HepG2 (cell line): Measurements from ENCODE around the gene UBAC1. TPM values are rescaled to one million over a fixed set of nuclear protein-coding genes. Genes with fewer than 3 reads are reported as not detected.

Experiments used
- ATAC-seq: fragments of 200-7000 bp; cut with Tn5 transposase; 3 replicates; pipeline ENCODE4 v1.9.1; 2020; ENCODE audit warnings: mild to moderate bottlenecking, moderate library complexity
- BruUV-seq: library from RNA; stranded (reverse); fragments of 400-500 nt; replicated peaks from 2 replicates; lab custom pipeline; 2021; lab: Mats Ljungman, UMichigan
- CTCF ChIA-PET: fragments of 300-600 bp; formaldehyde crosslinking; extraction: SDS; loops from one replicate; lab custom pipeline; 2021; ENCODE audit warnings: low total read pairs, inconsistent platforms, low intra/inter-chr PET ratio; lab: Yijun Ruan, JAX
- POLR2A ChIA-PET: fragments of 350-600 bp; sonication (Branson Sonifier 250); formaldehyde crosslinking; loops from one replicate; lab custom pipeline; 2020; ENCODE audit warnings: antibody characterized with exemption, inconsistent platforms; lab: Yijun Ruan, JAX
- DNase-seq: peaks from one replicate; pipeline ENCODE4 v3.0.0-alpha.2; 2015; ENCODE audit warnings: low spot score
- FAIRE-seq: peaks from 3 replicates; lab custom pipeline; 2011; peaks lifted over from hg19 to GRCh38; lab: Jason Lieb, UNC
- H2AFZ ChIP-seq: one replicate; pipeline ENCODE4 v1.6.1; 2011; ENCODE audit warnings: low read length, inconsistent platforms
- H3K27ac ChIP-seq: fragments of 300-600 bp; 3 replicates; pipeline ENCODE4 v1.8.0; 2011; ENCODE audit warnings: mixed run types, mild to moderate bottlenecking, mixed read lengths, low read length, inconsistent platforms; ENCODE audit not compliant: insufficient read depth; ENCODE audit errors: extremely low read length
- H3K27me3 ChIP-seq, 2 experiments: fragments of 200-600 bp in 1 of 2; 2 replicates in 1 of 2; 3 replicates in 1 of 2; pipeline versions ENCODE4 v1.6.0 to v1.8.0; 2011; ENCODE audit warnings: low read length in 2 of 2, mild to moderate bottlenecking in 2 of 2, moderate library complexity in 2 of 2, inconsistent platforms in 1 of 2; ENCODE audit not compliant: insufficient read depth in 2 of 2, control insufficient read depth in 1 of 2
- H3K36me3 ChIP-seq, 2 experiments: fragments of 200-600 bp in 1 of 2; replicated peaks in 1 of 2; 2 replicates in 1 of 2; 3 replicates in 1 of 2; pipeline versions ENCODE4 v1.5.1 to v1.8.0; 2011; ENCODE audit warnings: low read length in 2 of 2, inconsistent platforms in 1 of 2; ENCODE audit not compliant: insufficient read depth in 2 of 2, control insufficient read depth in 1 of 2
- H3K4me1 ChIP-seq: 2 replicates; pipeline ENCODE4 v1.5.1; 2012; ENCODE audit warnings: low read length, inconsistent platforms; ENCODE audit not compliant: insufficient read depth
- H3K4me2 ChIP-seq: 2 replicates; pipeline ENCODE4 v1.6.0; 2011; ENCODE audit warnings: low read depth, low read length, inconsistent platforms
- H3K4me3 ChIP-seq, 3 experiments: fragments of 200-600 bp in 1 of 3; sonication (generic), shearing (Covaris generic) in 1 of 3; replicated peaks in 1 of 3; 2 replicates each; pipeline ENCODE4 v1.5.1; 2011 to 2016; ENCODE audit warnings: low read length in 3 of 3, inconsistent platforms in 2 of 3, low read depth in 2 of 3, mild to moderate bottlenecking in 2 of 3, control low read depth in 1 of 3, mixed read lengths in 1 of 3; ENCODE audit not compliant: insufficient read depth in 1 of 3
- H3K79me2 ChIP-seq: one replicate; pipeline ENCODE4 v1.6.1; 2011; ENCODE audit warnings: low read length, inconsistent platforms; ENCODE audit not compliant: insufficient read depth
- H3K9ac ChIP-seq: 2 replicates; pipeline ENCODE4 v1.6.0; 2011; ENCODE audit warnings: mild to moderate bottlenecking, low read depth, low read length, inconsistent platforms; ENCODE audit not compliant: insufficient read depth
- H3K9me3 ChIP-seq: 2 replicates; pipeline ENCODE4 v1.5.1; 2012; ENCODE audit warnings: mild to moderate bottlenecking, low read length
- H4K20me1 ChIP-seq: 2 replicates; pipeline ENCODE4 v1.6.0; 2011; ENCODE audit warnings: inconsistent platforms, mild to moderate bottlenecking, low read length, moderate library complexity; ENCODE audit not compliant: insufficient read depth
- CENPBD1 ChIP-seq: sonication (generic); formaldehyde crosslinking; IDR thresholded peaks from 2 replicates; pipeline ENCODE4 v1.8.0; 2022; ENCODE audit warnings: missing genetic modification reagents, low read depth, mild to moderate bottlenecking, borderline replicate concordance
- DNMT1 ChIP-seq: sonication (generic); formaldehyde crosslinking; IDR thresholded peaks from 2 replicates; pipeline ENCODE4 v1.5.1; 2020; ENCODE audit warnings: mild to moderate bottlenecking, missing genetic modification reagents
- EZH2 ChIP-seq: conservative IDR thresholded peaks from 2 replicates; pipeline ENCODE4 v1.6.1; 2012; ENCODE audit warnings: mild to moderate bottlenecking, low read depth, low read length, moderate library complexity
- HHEX ChIP-seq: IDR thresholded peaks from 2 replicates; pipeline ENCODE4 v1.6.1; 2016; ENCODE audit warnings: control low read depth
- HNRNPK ChIP-seq: fragments of 200-400 bp; formaldehyde crosslinking; IDR thresholded peaks from 2 replicates; pipeline ENCODE4 v1.6.1; 2018; ENCODE audit warnings: low read length, low read depth, moderate library complexity, mild to moderate bottlenecking; ENCODE audit not compliant: poor library complexity, severe bottlenecking
- HOXD1 ChIP-seq: sonication (generic); formaldehyde crosslinking; IDR thresholded peaks from 2 replicates; pipeline ENCODE4 v1.5.0; 2020; ENCODE audit warnings: missing genetic modification reagents
- IRF9 ChIP-seq: sonication (generic); formaldehyde crosslinking; IDR thresholded peaks from 2 replicates; pipeline ENCODE4 v1.8.0; 2022; ENCODE audit warnings: missing genetic modification reagents, mild to moderate bottlenecking, borderline replicate concordance
- MEIS1 ChIP-seq: sonication (generic); formaldehyde crosslinking; IDR thresholded peaks from 2 replicates; pipeline ENCODE4 v1.9.0; 2021; ENCODE audit warnings: mild to moderate bottlenecking, missing genetic modification reagents, moderate library complexity, borderline replicate concordance
- NFIC ChIP-seq: IDR thresholded peaks from 2 replicates; pipeline ENCODE4 v1.6.1; 2012; ENCODE audit warnings: mild to moderate bottlenecking, low read length, inconsistent platforms
- PCBP1 ChIP-seq: fragments of 200-400 bp; formaldehyde crosslinking; IDR thresholded peaks from 2 replicates; pipeline ENCODE4 v1.6.1; 2017; ENCODE audit warnings: mild to moderate bottlenecking, low read depth, low read length, borderline replicate concordance
- RERE ChIP-seq: IDR thresholded peaks from 2 replicates; pipeline ENCODE4 v1.6.1; 2016; ENCODE audit warnings: low read depth, missing genetic modification reagents, missing compliant biosample characterization
- SAP130 ChIP-seq: IDR thresholded peaks from 2 replicates; pipeline ENCODE4 v1.6.1; 2016; ENCODE audit warnings: low read depth
- ZNF3 ChIP-seq: IDR thresholded peaks from 2 replicates; pipeline ENCODE4 v1.7.0; 2017; ENCODE audit warnings: inconsistent platforms
- ZNF30 ChIP-seq: sonication (generic); formaldehyde crosslinking; IDR thresholded peaks from 2 replicates; pipeline ENCODE4 v1.5.0; 2020; ENCODE audit warnings: mild to moderate bottlenecking, missing genetic modification reagents
- ZNF749 ChIP-seq: sonication (generic); formaldehyde crosslinking; IDR thresholded peaks from 2 replicates; pipeline ENCODE4 v1.8.0; 2022; ENCODE audit warnings: mild to moderate bottlenecking, missing genetic modification reagents, moderate library complexity, borderline replicate concordance
- ZSCAN29 ChIP-seq: sonication (generic); formaldehyde crosslinking; conservative IDR thresholded peaks from 2 replicates; pipeline ENCODE4 v1.4.0; 2020; ENCODE audit warnings: mild to moderate bottlenecking, missing genetic modification reagents
- WGBS: methylation state at CpG from one replicate; pipeline ENCODE4 v1.1.6; 2017; ENCODE audit warnings: low lambda C conversion rate; 5-methylcytosine and 5-hydroxymethylcytosine counted together
- in situ Hi-C: cut with HindIII; loops from 2 replicates; pipeline ENCODE4 v1.10.0; 2017; ENCODE audit warnings: low pct_unique_long_range_greater_than_20kb; ENCODE audit not compliant: extremely low pct_ligation_motif_present
- intact Hi-C: fragments of 100-400 bp; cut with micrococcal nuclease; formaldehyde crosslinking; loops from one replicate; pipeline ENCODE4 v1.10.0; 2022; ENCODE audit not compliant: unreplicated experiment
- polyA plus RNA-seq, 8 experiments: library from polyadenylated mRNA; depleted of rRNA in 3 of 8; stranded (reverse) in 7 of 8; unstranded in 1 of 8; fragments of >200 nt; fragmentation: Illumina TruSeq in 4 of 8; extraction: Trizol in 4 of 8; gene quantifications; 2 replicates each; pipeline versions ENCODE4 v1.2.1 to v1.2.3, GENCODE V29; 2011 to 2016; ENCODE audit warnings: low read depth in 4 of 8, missing spikeins in 1 of 8, mixed read lengths in 1 of 8; ENCODE audit not compliant: insufficient read depth in 1 of 8
- total RNA-seq, 5 experiments: library from RNA; depleted of rRNA; stranded (reverse); fragments of >200 nt; fragmentation: Illumina TruSeq; extraction: Trizol; gene quantifications; 2 replicates each; pipeline ENCODE4 v1.2.3, GENCODE V29; 2016; ENCODE audit warnings: low read depth in 1 of 5
- TF ChIP-seq, protein P1 (sequence below): sonication (generic); formaldehyde crosslinking; IDR thresholded peaks from 2 replicates; pipeline ENCODE4 v1.4.0; 2020; ENCODE audit warnings: mild to moderate bottlenecking, missing genetic modification reagents

UBAC1 gene
- total and polyA plus RNA-seq, 2 of the 13 experiments (the other 11 are each of a cell fraction or from before 2014, with no cell fraction given), result 32.2 to 34.1 TPM

DNA sequence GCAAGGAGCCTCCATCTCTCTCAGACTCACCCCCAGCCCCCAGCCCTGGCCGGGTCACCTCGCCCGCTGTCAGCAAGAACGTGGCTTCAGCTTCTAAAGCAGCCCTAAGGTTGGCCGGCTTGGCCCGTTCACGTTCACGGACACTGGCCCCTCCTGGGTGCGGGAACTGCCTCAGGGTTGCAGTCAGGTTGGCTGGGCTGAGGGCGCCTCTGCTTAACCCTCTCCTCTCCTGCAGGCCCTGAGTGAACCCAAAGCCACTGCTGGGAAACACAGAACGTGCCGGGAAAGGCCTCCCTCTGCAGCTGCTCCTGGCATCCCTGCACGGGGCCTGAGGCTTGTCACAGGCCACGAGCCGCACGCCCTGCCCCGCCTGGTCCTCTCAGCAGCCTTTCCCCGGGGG, 40.1 kb upstream of the UBAC1 start (continued):
- TF ChIP-seq HNRNPK (no peak), DNMT1 (CRISPR knock-in tag) (no peak), IRF9 (no peak), SAP130 (CRISPR knock-in tag) (peak; percentile 52), ZNF749 (CRISPR knock-in tag) (no peak)

DNA sequence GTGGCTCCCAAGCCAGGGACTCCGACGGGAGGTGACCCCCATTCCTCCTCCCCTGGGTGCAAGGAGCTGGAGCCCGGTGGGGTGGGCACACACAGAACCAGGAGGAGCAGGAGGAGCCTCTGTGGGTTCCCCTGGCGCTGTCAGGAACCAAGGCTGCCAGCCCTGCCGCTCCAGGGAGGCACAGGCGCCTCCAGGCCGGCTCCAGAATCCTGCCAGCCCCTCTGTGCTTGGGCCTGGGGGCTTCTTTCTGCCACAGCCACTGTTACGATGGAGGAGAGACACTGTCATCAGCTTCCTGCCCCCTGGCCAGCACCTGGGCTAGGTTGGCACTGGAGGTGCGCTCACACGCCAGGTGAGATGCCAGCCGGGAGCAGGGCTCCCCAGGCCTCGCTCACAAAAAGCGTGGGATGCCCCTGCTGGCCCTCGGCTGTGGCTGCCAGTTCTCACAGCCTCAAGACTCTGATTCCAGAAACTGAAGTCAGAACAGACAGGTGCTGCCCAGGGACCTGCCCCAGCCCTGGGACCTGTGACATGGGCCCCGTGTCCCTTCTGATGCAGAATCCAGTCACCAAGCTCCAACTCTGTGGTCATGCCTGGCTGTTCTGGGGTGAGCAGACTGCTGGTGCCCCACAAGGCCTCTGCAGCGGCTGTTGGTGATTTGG, 37.4 kb upstream of the UBAC1 start:
- ChIA-PET POLR2A (no interaction called here), CTCF (no interaction called here)
- H3K9ac ChIP-seq, result no peak overlapping the region
- H3K36me3 ChIP-seq, result no peaks in the 10 kb centered on the region
- H3K79me2 ChIP-seq, result no peaks in the 10 kb centered on the region
- H3K27ac ChIP-seq, result no peak overlapping the region
- no peak overlapping the region for H2AFZ ChIP-seq
- FAIRE-seq, result no peak
- H4K20me1 ChIP-seq, result no peaks in the 10 kb centered on the region
- intact Hi-C loops (no loop called here), in situ Hi-C loops (loop anchor here (25.0 kb wide), 1 partner anchor 264 kb away; no protein-coding TSS in a partner anchor)
- BruUV-seq, result no TSS peak
- no peak overlapping the region for H3K4me2 ChIP-seq
- no peak overlapping the region for H3K4me3 ChIP-seq
- peaks cover 75% of the 10 kb centered on the region for H3K4me1 ChIP-seq
- 40% methylated on average over 1 of the region's 16 CpGs for WGBS
- ATAC-seq, result no peak
- H3K27me3 ChIP-seq, result no peaks in the 10 kb centered on the region; a peak in 1 of 5 replicates
- H3K9me3 ChIP-seq, result no peaks in the 10 kb centered on the region
- DNase-seq, result no peak
- TF ChIP-seq RERE (CRISPR knock-in tag), result no peak
- TF ChIP-seq PCBP1, result no peak
- no peak for TF ChIP-seq MEIS1
- TF ChIP-seq, protein P1, sequence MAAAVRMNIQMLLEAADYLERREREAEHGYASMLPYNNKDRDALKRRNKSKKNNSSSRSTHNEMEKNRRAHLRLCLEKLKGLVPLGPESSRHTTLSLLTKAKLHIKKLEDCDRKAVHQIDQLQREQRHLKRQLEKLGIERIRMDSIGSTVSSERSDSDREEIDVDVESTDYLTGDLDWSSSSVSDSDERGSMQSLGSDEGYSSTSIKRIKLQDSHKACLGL, result no peak
- no peak for TF ChIP-seq NFIC
- TF ChIP-seq ZSCAN29, result no peak
- TF ChIP-seq ZNF3, result no peak
- no peak for TF ChIP-seq CENPBD1 (CRISPR knock-in tag)
- no peak for TF ChIP-seq EZH2
- no peak for TF ChIP-seq HOXD1
- TF ChIP-seq HHEX (CRISPR knock-in tag), result no peak
- TF ChIP-seq ZNF30, result no peak
